ENCODE results near the gene MAPT. TPM values are rescaled to one million over a fixed set of nuclear protein-coding genes. Genes with fewer than 3 reads are reported as not detected.

MAPT gene
- total RNA-seq, 2 experiments from 2014 or later = 1.3 to 1.4 TPM

DNA sequence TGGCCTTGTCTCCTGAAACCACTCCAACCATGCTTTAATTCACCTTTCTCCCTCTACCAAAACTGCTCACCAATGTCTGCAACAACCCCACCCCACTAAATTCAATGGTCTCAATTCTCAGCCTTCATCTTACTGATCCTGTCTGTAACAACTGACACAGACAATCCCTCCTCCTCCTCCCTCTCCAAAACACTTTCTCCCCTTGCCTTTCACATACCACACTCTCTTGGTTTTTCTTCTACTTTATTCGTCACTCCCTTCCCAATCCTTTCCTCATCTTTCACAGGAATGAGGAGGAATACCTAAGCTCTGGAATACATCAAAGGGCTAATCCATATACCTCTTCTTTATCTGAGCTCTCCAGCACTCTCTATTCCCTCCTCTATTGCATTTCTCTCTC, 170.1 kb downstream of the MAPT start:
- DNase-seq (no peak), ATAC-seq (no peak)
- ChIA-PET POLR2A (no interaction called here), CTCF (interaction anchor here (0.6 to 2.4 kb wide), 2 partner anchors 20 to 147 kb away, joined by 3 to 7 read pairs; no protein-coding TSS in a partner anchor)
- intact Hi-C loops (cut with micrococcal nuclease) = no loop called here
- Mint-ChIP-seq H3K4me3 (no peak overlapping the region), H3K9me3 (no peaks in the 10 kb centered on the region), H3K27me3 (no peaks in the 10 kb centered on the region), H3K27ac (peak overlapping the region; percentile 54), H3K4me1 (ENCODE audit: low read depth) (peaks cover 21% of the 10 kb centered on the region), H3K36me3 (ENCODE audit: low read depth) (peaks cover 29% of the 10 kb centered on the region)
- TF ChIP-seq, protein P1, sequence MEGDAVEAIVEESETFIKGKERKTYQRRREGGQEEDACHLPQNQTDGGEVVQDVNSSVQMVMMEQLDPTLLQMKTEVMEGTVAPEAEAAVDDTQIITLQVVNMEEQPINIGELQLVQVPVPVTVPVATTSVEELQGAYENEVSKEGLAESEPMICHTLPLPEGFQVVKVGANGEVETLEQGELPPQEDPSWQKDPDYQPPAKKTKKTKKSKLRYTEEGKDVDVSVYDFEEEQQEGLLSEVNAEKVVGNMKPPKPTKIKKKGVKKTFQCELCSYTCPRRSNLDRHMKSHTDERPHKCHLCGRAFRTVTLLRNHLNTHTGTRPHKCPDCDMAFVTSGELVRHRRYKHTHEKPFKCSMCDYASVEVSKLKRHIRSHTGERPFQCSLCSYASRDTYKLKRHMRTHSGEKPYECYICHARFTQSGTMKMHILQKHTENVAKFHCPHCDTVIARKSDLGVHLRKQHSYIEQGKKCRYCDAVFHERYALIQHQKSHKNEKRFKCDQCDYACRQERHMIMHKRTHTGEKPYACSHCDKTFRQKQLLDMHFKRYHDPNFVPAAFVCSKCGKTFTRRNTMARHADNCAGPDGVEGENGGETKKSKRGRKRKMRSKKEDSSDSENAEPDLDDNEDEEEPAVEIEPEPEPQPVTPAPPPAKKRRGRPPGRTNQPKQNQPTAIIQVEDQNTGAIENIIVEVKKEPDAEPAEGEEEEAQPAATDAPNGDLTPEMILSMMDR (IDR thresholded peaks at IDR 0.05) = no peak

DNA sequence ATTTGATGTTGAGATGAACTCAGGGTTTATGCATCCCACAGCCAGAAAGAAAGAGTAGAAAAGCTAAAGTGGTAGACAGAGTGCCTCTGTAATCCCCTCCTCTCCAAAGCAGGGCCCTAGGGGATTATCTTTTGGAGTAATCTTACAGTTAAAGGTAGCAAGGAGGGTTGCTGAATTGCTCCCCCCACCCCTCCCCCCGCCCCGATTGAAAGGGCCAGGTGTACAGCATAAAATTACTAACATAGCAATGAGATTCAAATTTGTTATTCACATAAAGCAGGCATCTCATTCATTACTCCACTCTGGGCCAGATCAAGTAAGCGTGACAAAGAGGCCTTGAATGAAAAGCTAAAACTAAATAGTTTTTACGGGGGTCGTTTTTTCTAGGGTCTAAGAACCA, 177.4 kb downstream of the MAPT start:
- CTCF ChIA-PET = interaction anchor here (0.9 to 3.1 kb wide), 5 partner anchors 11 to 116 kb away, joined by 3 to 10 read pairs (median 6); no protein-coding TSS in a partner anchor
- intact Hi-C loops (cut with micrococcal nuclease) = no loop called here
- ATAC-seq (no peak), DNase-seq (no peak)
- Mint-ChIP-seq H3K27ac (peak overlapping the region; percentile 20), H3K9me3 (no peaks in the 10 kb centered on the region), H3K36me3 (ENCODE audit: low read depth) (peaks cover 17% of the 10 kb centered on the region), H3K4me1 (ENCODE audit: low read depth) (peaks cover 51% of the 10 kb centered on the region), H3K27me3 (no peaks in the 10 kb centered on the region), H3K4me3 (no peak overlapping the region)
- TF ChIP-seq, protein P1 (IDR thresholded peaks at IDR 0.05) = no peak
- POLR2A ChIA-PET = interaction anchor here (0.6 to 1.0 kb wide), 2 partner anchors 13 to 98 kb away, joined by 3 read pairs; no protein-coding TSS in a partner anchor

DNA sequence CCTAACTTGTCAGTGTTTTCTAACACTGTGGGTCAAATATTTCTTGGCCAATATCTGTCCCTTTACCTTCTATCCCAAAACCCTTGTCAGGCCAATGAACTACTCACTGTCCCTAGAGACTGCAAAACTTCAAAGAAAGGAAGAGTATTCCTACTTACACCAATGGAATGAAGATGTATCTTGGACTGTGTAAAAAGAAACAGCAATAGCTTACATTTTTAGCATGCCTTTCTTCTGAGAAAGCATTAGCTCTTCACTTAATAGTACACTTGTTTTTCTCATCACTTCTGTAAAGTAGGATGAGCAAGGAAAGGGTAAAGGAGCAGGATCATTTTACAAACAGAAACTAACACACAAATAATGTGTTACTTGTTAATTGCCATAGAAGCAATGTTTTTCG, 178.6 kb downstream of the MAPT start:
- POLR2A ChIA-PET = no interaction called here
- ATAC-seq = no peak
- no peaks in the 10 kb centered on the region for H3K9me3 Mint-ChIP-seq
- intact Hi-C loops (cut with micrococcal nuclease) = no loop called here
- no peak overlapping the region for H3K27ac Mint-ChIP-seq
- no peak overlapping the region for H3K4me3 Mint-ChIP-seq
- no peak for DNase-seq
- peaks cover 51% of the 10 kb centered on the region for H3K4me1 Mint-ChIP-seq (ENCODE audit: low read depth)
- TF ChIP-seq, protein P1 (IDR thresholded peaks at IDR 0.05) = no peak
- no peaks in the 10 kb centered on the region for H3K27me3 Mint-ChIP-seq
- peaks cover 16% of the 10 kb centered on the region for H3K36me3 Mint-ChIP-seq (ENCODE audit: low read depth)
- CTCF ChIA-PET = interaction anchor here (3.1 kb wide), 1 partner anchor 28 kb away, joined by 10 read pairs; no protein-coding TSS in a partner anchor

DNA sequence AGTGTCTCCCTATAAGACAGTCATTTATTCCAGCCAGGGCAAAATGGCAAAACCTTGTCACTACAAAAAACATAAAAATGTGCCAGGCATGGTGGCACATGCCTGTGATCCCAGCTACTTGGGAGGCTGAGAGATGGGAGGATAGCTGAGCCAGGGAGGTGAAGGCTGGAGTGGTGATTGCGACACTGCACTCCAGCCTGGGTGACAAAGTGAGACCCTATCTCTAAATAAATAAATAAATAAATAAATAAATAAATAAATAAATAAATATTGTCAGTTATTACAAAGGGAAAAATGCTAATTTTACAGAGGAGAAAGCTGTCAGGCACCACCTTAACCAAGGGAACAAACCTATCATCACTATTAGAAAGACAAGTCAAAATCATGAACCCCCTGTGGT, 180.2 kb downstream of the MAPT start:
- CTCF ChIA-PET = interaction anchor here (1.4 kb wide), 1 partner anchor 22 kb away, joined by 4 read pairs; no protein-coding TSS in a partner anchor
- H3K27ac Mint-ChIP-seq = no peak overlapping the region
- H3K36me3 Mint-ChIP-seq (ENCODE audit: low read depth) = peaks cover 21% of the 10 kb centered on the region
- POLR2A ChIA-PET = interaction anchor here (0.7 kb wide), 1 partner anchor 23 kb away, joined by 3 read pairs; no protein-coding TSS in a partner anchor
- H3K9me3 Mint-ChIP-seq = no peaks in the 10 kb centered on the region
- no peak overlapping the region for H3K4me3 Mint-ChIP-seq
- ATAC-seq = no peak
- peaks cover 56% of the 10 kb centered on the region for H3K4me1 Mint-ChIP-seq (ENCODE audit: low read depth)
- TF ChIP-seq, protein P1 (IDR thresholded peaks at IDR 0.05) = no peak
- DNase-seq = no peak
- no peaks in the 10 kb centered on the region for H3K27me3 Mint-ChIP-seq
- intact Hi-C loops (cut with micrococcal nuclease) = no loop called here

Other genes starting within 250 kb of the MAPT start
- gene CRHR1, start 110.2 kb upstream of the MAPT start, total RNA-seq = not detected
- not detected for gene SPPL2C, start 49.7 kb upstream of the MAPT start, total RNA-seq
- gene STH, start 104.7 kb downstream of the MAPT start, total RNA-seq = not detected

All from activated CD8-positive, alpha-beta T cell treated with anti-CD3 and anti-CD28 coated beads for 36 hours (primary cell).